Measurements from ENCODE around the gene TPX2.

The TPX2 gene

GRCh38 chr20:31831771-31832306, 92.7 kb downstream of the TPX2 start:
- Histone ChIP-seq H3K27me3 (no peaks in the 10 kb centered on the region), H3K4me1 (peaks cover 8 to 26% (median 17%) of the 10 kb centered on the region in 4 donors), H3K36me3 (no peaks in the 10 kb centered on the region), H3K27ac (no peak overlapping the region), H3K9me3 (no peaks in the 10 kb centered on the region), H3K4me3 (no peak overlapping the region)
- no peak for TF ChIP-seq CTCF (IDR thresholded peaks at IDR 0.05)
- DNase-seq: no peak
- intact Hi-C loops (cut with DNase I; ENCODE audit: low total_unique reads): loop anchor here (5.0 kb wide), 1 partner anchor 195 kb away; no protein-coding TSS in a partner anchor

- H3K36me3 ChIP-seq: no peaks in the 10 kb centered on the region
- peak in 1 of 2 donors; percentile 58 for DNase-seq
- H3K4me1 ChIP-seq: peaks cover 8 to 41% (median 32%) of the 10 kb centered on the region in 4 donors
- intact Hi-C loops (cut with DNase I; ENCODE audit: low total_unique reads): loop anchor here (5.0 kb wide), 1 partner anchor 194 kb away; no protein-coding TSS in a partner anchor
- no peaks in the 10 kb centered on the region for H3K9me3 ChIP-seq
- no peak overlapping the region for H3K27ac ChIP-seq
- no peak overlapping the region for H3K4me3 ChIP-seq
- H3K27me3 ChIP-seq: no peaks in the 10 kb centered on the region
- peak; percentile 71 to 83 for TF ChIP-seq CTCF (IDR thresholded peaks at IDR 0.05)
Observed at GRCh38 chr20:31833130-31833930, 94.2 kb downstream of the TPX2 start.

- Histone ChIP-seq H3K4me3 (no peak overlapping the region), H3K27ac (peak overlapping the region in 1 of 2 donors; percentile 92), H3K27me3 (no peaks in the 10 kb centered on the region), H3K4me1 (peaks cover 8 to 48% (median 37%) of the 10 kb centered on the region in 4 donors), H3K36me3 (no peaks in the 10 kb centered on the region), H3K9me3 (no peaks in the 10 kb centered on the region)
- no peak for DNase-seq
- no peak for TF ChIP-seq CTCF (IDR thresholded peaks at IDR 0.05)
- intact Hi-C loops (cut with DNase I; ENCODE audit: low total_unique reads): loop anchor here (5.0 kb wide), 1 partner anchor 193 kb away; no protein-coding TSS in a partner anchor
Observed at GRCh38 chr20:31833931-31834521, 94.9 kb downstream of the TPX2 start.

GRCh38 chr20:31835554-31835953, 96.5 kb downstream of the TPX2 start:
- intact Hi-C loops (cut with DNase I; ENCODE audit: low total_unique reads): no loop called here
- no peak overlapping the region for H3K4me3 ChIP-seq
- TF ChIP-seq CTCF (IDR thresholded peaks at IDR 0.05): no peak
- H3K27ac ChIP-seq: peak overlapping the region; percentile 67 to 92
- DNase-seq: no peak
- H3K4me1 ChIP-seq: peaks cover 8 to 63% (median 47%) of the 10 kb centered on the region in 4 donors
- H3K9me3 ChIP-seq: no peaks in the 10 kb centered on the region
- H3K27me3 ChIP-seq: no peaks in the 10 kb centered on the region
- no peaks in the 10 kb centered on the region for H3K36me3 ChIP-seq

GRCh38 chr20:31835977-31836852, 97.1 kb downstream of the TPX2 start:
- peak; percentile 92 to 96 for DNase-seq
- no peaks in the 10 kb centered on the region for H3K9me3 ChIP-seq
- H3K27ac ChIP-seq: peak overlapping the region; percentile 67 to 92
- TF ChIP-seq CTCF (IDR thresholded peaks at IDR 0.05): peak in 1 of 2 experiments; percentile 23
- no peak overlapping the region for H3K4me3 ChIP-seq
- H3K36me3 ChIP-seq: no peaks in the 10 kb centered on the region
- intact Hi-C loops (cut with DNase I; ENCODE audit: low total_unique reads): no loop called here
- peaks cover 8 to 70% (median 54%) of the 10 kb centered on the region in 4 donors for H3K4me1 ChIP-seq
- no peaks in the 10 kb centered on the region for H3K27me3 ChIP-seq

Data from tibial artery (tissue), 4 donors.